Memory B cell (primary cell): ENCODE results near the gene CABP5.

Source experiments
- ATAC-seq: fragments of 150-1000 bp; cut with Tn5 transposase; 2 replicates; pipeline ENCODE4 v1.10.0; 2021; ENCODE audit warnings: low read depth, mild to moderate bottlenecking, moderate library complexity
- DNase-seq, 2 donors: peaks; one replicate each; pipeline ENCODE4 v3.0.0; 2022; ENCODE audit warnings: low spot score in 2 of 2
- H3K27ac Mint-ChIP-seq: one replicate; pipeline ENCODE4 v1.8.0; 2022; ENCODE audit warnings: mild to moderate bottlenecking, moderate library complexity, mixed read lengths
- H3K27me3 Mint-ChIP-seq: one replicate; pipeline ENCODE4 v1.8.0; 2022; ENCODE audit warnings: mixed read lengths
- H3K36me3 Mint-ChIP-seq: one replicate; pipeline ENCODE4 v1.8.0; 2022; ENCODE audit warnings: mild to moderate bottlenecking, mixed read lengths
- H3K4me1 Mint-ChIP-seq: one replicate; pipeline ENCODE4 v1.8.0; 2022; ENCODE audit warnings: mixed read lengths
- H3K4me3 Mint-ChIP-seq: one replicate; pipeline ENCODE4 v1.8.0; 2022; ENCODE audit warnings: mild to moderate bottlenecking, moderate library complexity, mixed read lengths
- H3K9me3 Mint-ChIP-seq: one replicate; pipeline ENCODE4 v1.8.0; 2022; ENCODE audit warnings: mixed read lengths

CABP5 gene

DNA sequence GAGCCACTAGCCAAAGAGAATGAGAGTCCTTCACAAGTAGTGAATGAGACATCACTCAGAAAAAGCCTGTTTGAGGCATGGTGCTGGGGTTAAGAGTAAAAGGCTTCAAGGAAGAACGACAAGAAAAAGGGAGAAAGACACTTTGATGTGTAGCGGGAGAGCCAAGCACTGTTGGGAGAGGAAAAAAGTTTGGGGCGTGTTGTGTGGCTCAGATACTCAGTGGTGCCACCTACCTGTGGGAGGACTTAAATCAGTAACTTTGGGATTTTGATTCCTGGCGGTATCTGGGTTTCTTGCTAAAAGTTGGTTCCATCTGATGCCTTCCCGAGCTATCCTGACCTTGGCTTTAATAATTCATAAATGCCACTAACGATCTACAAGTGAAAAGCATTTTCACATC, 37.1 kb downstream of the CABP5 start:
- ATAC-seq: no peak
- H3K36me3 Mint-ChIP-seq: peaks cover 2% of the 10 kb centered on the region
- no peak for DNase-seq
- peaks cover 16% of the 10 kb centered on the region for H3K27me3 Mint-ChIP-seq
- H3K4me3 Mint-ChIP-seq: no peak overlapping the region
- no peaks in the 10 kb centered on the region for H3K4me1 Mint-ChIP-seq
- H3K27ac Mint-ChIP-seq: no peak overlapping the region
- peaks cover 2% of the 10 kb centered on the region for H3K9me3 Mint-ChIP-seq

DNA sequence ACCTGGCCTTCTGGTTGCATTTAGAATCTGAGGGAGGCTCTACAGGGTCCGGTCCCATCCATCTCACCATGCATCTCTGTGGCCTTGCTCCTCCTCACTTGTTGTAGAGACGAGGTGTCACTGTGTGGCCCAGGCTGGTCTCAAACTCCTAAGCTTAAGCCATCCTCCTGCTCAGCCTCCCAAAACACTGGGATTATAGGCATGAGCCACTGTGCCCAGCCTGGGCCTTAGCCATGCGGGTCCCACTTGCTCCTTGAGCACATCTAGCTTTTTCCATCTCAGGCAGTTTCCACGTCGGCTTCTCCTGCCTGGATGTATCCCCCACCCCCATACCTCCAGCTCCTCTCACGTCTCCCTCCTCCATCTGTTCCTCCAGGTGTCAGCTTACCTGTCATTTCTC, 39.6 kb downstream of the CABP5 start:
- peaks cover 2% of the 10 kb centered on the region for H3K36me3 Mint-ChIP-seq
- H3K27me3 Mint-ChIP-seq: peaks cover 19% of the 10 kb centered on the region
- H3K9me3 Mint-ChIP-seq: peaks cover 3% of the 10 kb centered on the region
- no peak overlapping the region for H3K4me3 Mint-ChIP-seq
- H3K4me1 Mint-ChIP-seq: no peaks in the 10 kb centered on the region
- H3K27ac Mint-ChIP-seq: no peak overlapping the region
- ATAC-seq (no peak), DNase-seq (no peak)

DNA sequence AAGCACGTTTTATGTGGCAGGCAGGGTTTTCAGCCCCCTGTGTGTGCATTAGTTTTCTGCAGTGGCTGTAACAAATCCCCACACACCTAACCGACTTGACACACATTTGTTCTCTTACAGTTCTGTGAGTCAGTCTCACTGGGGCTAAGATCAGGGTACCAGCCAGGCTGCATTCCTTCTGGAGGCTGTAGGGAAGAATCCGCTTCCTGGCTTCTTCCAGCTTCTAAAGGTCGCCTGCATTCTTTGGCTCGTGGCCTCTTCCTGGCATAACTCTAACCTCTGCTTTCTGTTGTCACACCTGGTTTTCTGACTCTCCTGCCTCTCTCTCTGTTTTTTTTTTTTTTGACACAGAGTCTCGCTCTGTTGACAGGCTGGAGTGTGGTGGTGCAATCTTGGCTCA, 43.0 kb downstream of the CABP5 start:
- H3K27ac Mint-ChIP-seq: no peak overlapping the region
- peaks cover 6% of the 10 kb centered on the region for H3K9me3 Mint-ChIP-seq
- no peaks in the 10 kb centered on the region for H3K4me1 Mint-ChIP-seq
- no peaks in the 10 kb centered on the region for H3K36me3 Mint-ChIP-seq
- DNase-seq: no peak
- no peak overlapping the region for H3K4me3 Mint-ChIP-seq
- H3K27me3 Mint-ChIP-seq: peaks cover 23% of the 10 kb centered on the region
- no peak for ATAC-seq

DNA sequence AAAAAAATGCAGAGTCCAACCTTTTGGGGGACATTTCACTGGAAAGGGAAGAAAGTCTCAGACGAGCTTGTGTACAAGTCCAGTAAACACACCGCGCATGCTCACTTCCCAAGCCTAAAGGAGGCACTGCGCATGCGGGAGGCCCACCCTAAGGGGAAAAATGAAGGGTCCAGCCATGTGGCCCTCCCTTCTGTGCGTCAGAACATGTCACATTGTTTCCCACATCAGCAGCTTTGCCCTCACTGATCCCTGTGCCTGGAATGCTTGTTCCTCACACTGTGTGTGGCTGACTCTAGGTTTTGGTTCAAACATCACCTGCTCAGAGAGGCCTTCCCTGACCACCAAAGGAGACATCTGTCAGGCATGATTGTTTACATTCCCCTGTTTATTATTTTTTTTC, 45.1 kb downstream of the CABP5 start:
- Mint-ChIP-seq H3K9me3 (peaks cover 6% of the 10 kb centered on the region), H3K36me3 (no peaks in the 10 kb centered on the region), H3K4me3 (no peak overlapping the region), H3K27ac (no peak overlapping the region), H3K27me3 (peaks cover 13% of the 10 kb centered on the region), H3K4me1 (no peaks in the 10 kb centered on the region)
- DNase-seq (no peak), ATAC-seq (no peak)

DNA sequence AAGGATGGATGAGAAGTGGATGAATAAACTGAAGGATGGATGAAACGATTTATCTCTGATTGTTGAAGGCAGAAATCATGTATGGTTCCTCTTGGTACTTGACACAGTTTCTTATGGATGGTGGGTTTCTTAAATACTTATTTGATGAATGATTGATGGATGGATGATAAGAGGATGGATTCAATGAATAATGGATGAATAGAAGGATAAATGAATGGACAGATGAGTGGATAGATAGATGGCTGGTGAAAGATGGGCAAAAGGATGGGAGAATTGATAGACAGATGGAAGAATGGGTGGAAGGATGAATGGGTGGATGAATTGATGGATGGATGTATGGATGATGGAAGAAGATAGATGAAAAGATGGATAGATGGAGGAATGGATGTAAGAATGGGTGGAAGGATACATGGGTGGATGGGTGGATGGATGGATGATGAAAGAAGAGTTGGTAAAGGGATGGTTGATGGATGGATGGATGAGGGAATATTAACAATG, 47.6 kb downstream of the CABP5 start:
- H3K9me3 Mint-ChIP-seq: peaks cover 6% of the 10 kb centered on the region
- peaks cover 11% of the 10 kb centered on the region for H3K27me3 Mint-ChIP-seq
- H3K27ac Mint-ChIP-seq: no peak overlapping the region
- DNase-seq (no peak), ATAC-seq (no peak)
- H3K4me1 Mint-ChIP-seq: no peaks in the 10 kb centered on the region
- no peak overlapping the region for H3K4me3 Mint-ChIP-seq
- H3K36me3 Mint-ChIP-seq: no peaks in the 10 kb centered on the region

DNA sequence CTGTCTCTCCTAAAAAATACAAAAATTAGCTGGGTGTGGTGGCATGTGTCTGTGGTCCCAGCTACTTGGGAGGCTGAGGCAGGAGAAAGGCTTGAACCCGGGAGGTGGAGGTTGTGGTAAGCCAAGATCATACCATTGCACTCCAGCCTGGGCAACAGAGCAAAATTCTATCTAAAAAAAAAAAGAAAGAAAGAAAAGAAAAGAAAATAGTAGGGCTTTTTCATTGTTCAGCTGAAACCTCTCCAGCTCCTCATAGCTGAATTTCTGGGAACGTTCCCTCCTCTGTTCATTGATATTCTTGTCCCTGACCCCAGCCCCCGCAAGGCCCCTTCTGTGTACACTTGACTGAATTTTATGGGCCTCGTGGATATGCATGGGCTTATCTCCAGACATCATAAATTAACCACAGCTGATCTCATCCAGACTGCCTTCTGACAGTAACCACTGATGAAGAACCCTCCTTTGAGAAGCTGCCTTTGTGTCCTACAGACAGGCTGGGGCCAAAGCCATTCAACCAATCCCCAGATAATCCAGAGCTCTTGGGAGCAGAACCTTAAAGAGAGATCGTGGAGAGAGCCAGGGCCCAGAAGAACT, 49.6 kb downstream of the CABP5 start, which contains the start of gene ELSPBP1:
ELSPBP1 (plus strand) TSS at position 424 of the 594 bp plus-strand sequence. CDS start 14,036 bp downstream, outside the sequence.
- DNase-seq: no peak
- peaks cover 20% of the 10 kb centered on the region for H3K27me3 Mint-ChIP-seq
- no peak within 1 kb of the TSS for H3K27ac Mint-ChIP-seq

DNA sequence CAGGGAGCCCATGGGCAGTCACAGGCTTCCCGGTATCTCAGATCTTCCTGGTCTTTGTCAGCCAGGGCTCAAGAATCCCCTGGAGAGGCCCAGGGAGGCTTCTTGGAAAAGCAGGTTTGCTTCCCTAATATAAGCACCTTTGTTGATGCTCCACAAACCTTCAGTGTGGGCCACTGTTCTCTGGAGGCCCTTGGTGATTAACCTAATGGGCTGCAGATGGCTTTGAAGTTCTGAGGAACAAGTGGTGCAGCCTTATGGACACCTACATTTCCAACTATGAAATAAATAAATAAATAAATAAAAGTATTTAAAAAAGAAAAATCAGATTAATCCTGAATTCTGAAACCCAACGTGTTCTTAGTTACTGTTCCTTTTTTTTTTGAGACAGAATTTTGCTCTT, 51.8 kb downstream of the CABP5 start, which contains the start of gene BSPH1:
BSPH1 (minus strand) TSS at position 101 of the 400 bp plus-strand sequence; CDS start at position 12, 89 bp downstream.
- Mint-ChIP-seq H3K27ac (no peak within 1 kb of the TSS), H3K4me3 (no peak within 1 kb of the TSS), H3K36me3 (no peaks in the 10 kb centered on the region), H3K27me3 (peaks cover 20% of the 10 kb centered on the region), H3K4me1 (no peaks in the 10 kb centered on the region), H3K9me3 (peaks cover 5% of the 10 kb centered on the region)
- no peak for ATAC-seq
- DNase-seq: no peak

More for the DNA sequence above, 49.6 kb downstream of the CABP5 start, which contains the start of gene ELSPBP1:
- ATAC-seq: no peak
- Mint-ChIP-seq H3K4me1 (no peaks in the 10 kb centered on the region), H3K4me3 (no peak within 1 kb of the TSS), H3K9me3 (peaks cover 5% of the 10 kb centered on the region), H3K36me3 (no peaks in the 10 kb centered on the region)

DNA sequence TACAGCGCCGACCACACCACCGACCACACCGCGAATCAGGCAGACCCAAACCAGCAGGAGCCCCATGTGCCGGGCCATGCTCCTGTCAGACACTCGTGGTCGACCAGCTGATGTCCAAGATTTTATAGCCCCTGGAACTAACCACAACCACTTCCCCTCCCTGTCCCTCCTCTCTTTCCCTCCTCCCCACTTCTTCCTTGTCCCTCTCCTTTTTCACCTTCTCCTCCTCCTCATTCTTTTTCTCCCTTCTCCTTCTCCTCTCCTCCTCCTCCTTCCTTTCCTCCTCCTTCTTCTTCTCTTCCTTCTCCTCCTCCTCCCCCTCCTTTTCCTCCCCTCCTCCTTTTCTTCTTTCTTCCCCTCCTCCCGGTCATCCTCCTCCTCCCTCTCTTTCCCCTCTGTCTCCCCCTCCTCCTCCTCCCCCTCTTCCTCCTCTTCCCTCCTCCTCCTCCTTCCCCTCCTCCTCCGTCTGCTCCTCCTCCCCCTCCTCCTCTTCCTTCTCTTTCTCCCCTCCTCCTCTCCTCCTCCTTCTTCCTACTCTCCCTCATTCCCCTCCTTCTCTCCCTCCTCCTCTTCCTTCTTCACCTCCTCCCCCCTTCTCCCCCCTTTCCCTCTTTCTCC, 52.6 kb downstream of the CABP5 start:
- DNase-seq: no peak
- Mint-ChIP-seq H3K36me3 (no peaks in the 10 kb centered on the region), H3K4me1 (no peaks in the 10 kb centered on the region)

More for the DNA sequence above, 52.6 kb downstream of the CABP5 start:
- peaks cover 17% of the 10 kb centered on the region for H3K27me3 Mint-ChIP-seq
- no peak overlapping the region for H3K27ac Mint-ChIP-seq
- H3K9me3 Mint-ChIP-seq: peaks cover 3% of the 10 kb centered on the region
- no peak for ATAC-seq
- no peak overlapping the region for H3K4me3 Mint-ChIP-seq
